ENCODE results near the gene PLAC8. TPM values are rescaled to one million over a fixed set of nuclear protein-coding genes. Genes with fewer than 3 reads are reported as not detected.

Gene PLAC8
- total RNA-seq, 1 donor: 0.72 TPM

DNA sequence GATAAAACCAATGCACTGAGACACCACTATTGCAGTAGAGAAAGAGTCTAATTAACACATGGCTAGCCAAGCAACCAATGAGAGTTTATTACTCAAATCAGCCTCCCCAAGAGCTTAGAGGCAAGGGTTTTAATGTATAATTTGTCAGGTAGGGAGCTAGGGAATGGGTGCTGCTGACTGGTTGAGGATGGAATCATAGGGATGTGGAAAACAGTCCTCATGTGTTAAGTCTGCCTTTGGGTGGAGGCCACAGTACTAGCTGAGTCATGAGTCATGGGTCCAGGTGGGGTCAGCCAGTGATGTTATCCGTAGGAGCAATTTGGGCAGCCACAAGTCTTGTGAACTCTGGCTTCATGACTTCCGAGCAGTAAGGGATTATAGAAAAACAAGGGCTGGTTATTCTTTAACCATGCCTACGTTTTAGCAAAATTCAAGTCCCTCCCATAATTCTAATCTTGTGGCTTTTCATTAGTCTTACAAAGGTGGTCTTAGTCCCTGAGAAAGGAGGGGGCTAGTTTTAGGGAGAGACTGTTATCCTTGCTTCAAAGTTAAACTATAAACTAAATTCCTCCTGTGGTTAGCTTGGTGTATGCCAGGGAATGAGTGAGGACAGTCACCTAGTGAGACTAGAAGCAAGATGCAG lies 25.1 kb upstream of the PLAC8 start:
- Histone ChIP-seq H3K79me2 (ENCODE audit: insufficient read depth, low read length) (no peaks in the 10 kb centered on the region), H3K36me3 (ENCODE audit: insufficient read depth, low read length) (no peaks in the 10 kb centered on the region), H3K27me3 (ENCODE audit: insufficient read depth, low read length) (no peaks in the 10 kb centered on the region), H3K4me3 (ENCODE audit: insufficient read depth, low read length) (no peak overlapping the region), H3K9me3 (ENCODE audit: low read depth, low read length) (peaks cover 3% of the 10 kb centered on the region), H3K4me1 (ENCODE audit: insufficient read depth, low read length) (no peaks in the 10 kb centered on the region), H2AFZ (ENCODE audit: low read length) (no peak overlapping the region), H3K4me2 (ENCODE audit: insufficient read depth, low read length) (no peak overlapping the region), H3K27ac (ENCODE audit: low read depth, low read length) (no peak overlapping the region), H4K20me1 (ENCODE audit: insufficient read depth, low read length) (no peaks in the 10 kb centered on the region)
- TF ChIP-seq, protein P1, sequence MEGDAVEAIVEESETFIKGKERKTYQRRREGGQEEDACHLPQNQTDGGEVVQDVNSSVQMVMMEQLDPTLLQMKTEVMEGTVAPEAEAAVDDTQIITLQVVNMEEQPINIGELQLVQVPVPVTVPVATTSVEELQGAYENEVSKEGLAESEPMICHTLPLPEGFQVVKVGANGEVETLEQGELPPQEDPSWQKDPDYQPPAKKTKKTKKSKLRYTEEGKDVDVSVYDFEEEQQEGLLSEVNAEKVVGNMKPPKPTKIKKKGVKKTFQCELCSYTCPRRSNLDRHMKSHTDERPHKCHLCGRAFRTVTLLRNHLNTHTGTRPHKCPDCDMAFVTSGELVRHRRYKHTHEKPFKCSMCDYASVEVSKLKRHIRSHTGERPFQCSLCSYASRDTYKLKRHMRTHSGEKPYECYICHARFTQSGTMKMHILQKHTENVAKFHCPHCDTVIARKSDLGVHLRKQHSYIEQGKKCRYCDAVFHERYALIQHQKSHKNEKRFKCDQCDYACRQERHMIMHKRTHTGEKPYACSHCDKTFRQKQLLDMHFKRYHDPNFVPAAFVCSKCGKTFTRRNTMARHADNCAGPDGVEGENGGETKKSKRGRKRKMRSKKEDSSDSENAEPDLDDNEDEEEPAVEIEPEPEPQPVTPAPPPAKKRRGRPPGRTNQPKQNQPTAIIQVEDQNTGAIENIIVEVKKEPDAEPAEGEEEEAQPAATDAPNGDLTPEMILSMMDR (IDR thresholded peaks at IDR 0.05; ENCODE audit: extremely low read depth, low read depth, low read length): no peak
- DNase-seq (ENCODE audit: insufficient read length, low spot score, missing footprints): no peak

DNA sequence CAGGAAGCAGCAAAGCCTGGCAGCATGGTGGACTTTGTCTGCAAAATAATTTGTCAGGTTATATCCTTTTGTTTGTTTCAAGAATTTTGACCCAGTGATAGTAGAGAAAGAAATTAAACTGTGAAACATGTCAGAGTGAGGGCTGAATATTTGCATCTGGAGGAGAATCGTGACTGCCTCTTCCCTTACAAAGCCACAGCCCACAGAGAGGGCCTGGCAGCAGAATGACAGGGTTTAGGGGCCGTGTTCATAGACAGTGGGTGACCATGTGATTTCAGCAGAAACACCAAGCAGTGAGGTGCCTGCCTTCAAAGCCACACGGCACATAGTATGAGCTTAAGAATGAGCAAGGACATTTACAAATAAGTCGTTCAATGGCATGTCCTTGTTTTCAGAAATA lies 24.4 kb upstream of the PLAC8 start:
- H3K36me3 ChIP-seq (ENCODE audit: insufficient read depth, low read length): no peaks in the 10 kb centered on the region
- no peaks in the 10 kb centered on the region for H3K4me1 ChIP-seq (ENCODE audit: insufficient read depth, low read length)
- H2AFZ ChIP-seq (ENCODE audit: low read length): no peak overlapping the region
- H3K4me3 ChIP-seq (ENCODE audit: insufficient read depth, low read length): no peak overlapping the region
- no peak overlapping the region for H3K4me2 ChIP-seq (ENCODE audit: insufficient read depth, low read length)
- no peaks in the 10 kb centered on the region for H3K27me3 ChIP-seq (ENCODE audit: insufficient read depth, low read length)
- H3K27ac ChIP-seq (ENCODE audit: low read depth, low read length): no peak overlapping the region
- no peaks in the 10 kb centered on the region for H3K79me2 ChIP-seq (ENCODE audit: insufficient read depth, low read length)
- H3K9me3 ChIP-seq (ENCODE audit: low read depth, low read length): peaks cover 3% of the 10 kb centered on the region
- no peak for DNase-seq (ENCODE audit: insufficient read length, low spot score, missing footprints)
- TF ChIP-seq, protein P1 (IDR thresholded peaks at IDR 0.05; ENCODE audit: extremely low read depth, low read depth, low read length): no peak
- H4K20me1 ChIP-seq (ENCODE audit: insufficient read depth, low read length): no peaks in the 10 kb centered on the region

DNA sequence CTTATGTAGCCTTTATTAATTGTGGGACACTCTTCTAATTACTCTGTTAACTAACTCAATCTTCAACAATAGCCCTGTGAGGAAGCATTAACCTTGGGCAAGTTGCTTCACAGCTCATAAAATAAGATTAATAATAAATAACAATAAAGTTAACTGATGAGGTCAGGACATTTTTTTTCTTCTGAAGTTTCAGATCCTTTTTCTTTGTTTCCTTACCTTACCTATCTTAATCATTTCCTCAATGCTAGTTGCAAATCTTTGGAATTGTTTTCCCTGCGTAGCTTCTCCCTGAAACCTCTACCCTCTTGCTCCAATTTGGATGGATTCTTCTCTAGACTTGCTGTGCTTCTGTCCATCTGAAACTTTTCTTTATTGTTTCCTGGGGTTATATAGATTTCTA lies 17.5 kb upstream of the PLAC8 start:
- H3K27me3 ChIP-seq (ENCODE audit: insufficient read depth, low read length): no peaks in the 10 kb centered on the region
- H3K4me3 ChIP-seq (ENCODE audit: insufficient read depth, low read length): no peak overlapping the region
- no peaks in the 10 kb centered on the region for H4K20me1 ChIP-seq (ENCODE audit: insufficient read depth, low read length)
- no peak overlapping the region for H3K27ac ChIP-seq (ENCODE audit: low read depth, low read length)
- H3K79me2 ChIP-seq (ENCODE audit: insufficient read depth, low read length): no peaks in the 10 kb centered on the region
- H3K9me3 ChIP-seq (ENCODE audit: low read depth, low read length): no peaks in the 10 kb centered on the region
- no peaks in the 10 kb centered on the region for H3K4me1 ChIP-seq (ENCODE audit: insufficient read depth, low read length)
- H2AFZ ChIP-seq (ENCODE audit: low read length): no peak overlapping the region
- TF ChIP-seq, protein P1 (IDR thresholded peaks at IDR 0.05; ENCODE audit: extremely low read depth, low read depth, low read length): no peak
- no peaks in the 10 kb centered on the region for H3K36me3 ChIP-seq (ENCODE audit: insufficient read depth, low read length)
- H3K4me2 ChIP-seq (ENCODE audit: insufficient read depth, low read length): no peak overlapping the region
- no peak for DNase-seq (ENCODE audit: insufficient read length, low spot score, missing footprints)

DNA sequence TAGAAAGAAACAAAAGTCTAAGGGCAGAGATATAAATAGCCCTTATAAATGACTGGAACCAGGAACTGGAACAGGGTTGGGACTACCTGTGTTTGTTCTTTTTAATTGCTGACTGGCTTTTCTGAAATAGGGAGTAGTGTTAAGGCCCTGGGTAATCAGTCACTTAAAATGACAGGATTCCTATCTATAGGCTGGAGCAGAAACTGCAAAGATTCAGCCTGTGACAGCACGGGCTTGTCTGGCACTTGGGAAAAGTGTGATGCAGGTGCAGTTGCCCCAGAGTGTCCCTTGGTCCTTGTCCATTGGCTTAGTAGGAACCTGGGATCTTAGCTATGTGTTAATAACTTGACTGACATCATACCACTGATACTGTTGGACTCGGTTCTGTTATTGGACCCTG lies 14.7 kb upstream of the PLAC8 start:
- no peaks in the 10 kb centered on the region for H4K20me1 ChIP-seq (ENCODE audit: insufficient read depth, low read length)
- no peaks in the 10 kb centered on the region for H3K27me3 ChIP-seq (ENCODE audit: insufficient read depth, low read length)
- H3K27ac ChIP-seq (ENCODE audit: low read depth, low read length): no peak overlapping the region
- DNase-seq (ENCODE audit: insufficient read length, low spot score, missing footprints): no peak
- TF ChIP-seq, protein P1 (IDR thresholded peaks at IDR 0.05; ENCODE audit: extremely low read depth, low read depth, low read length): no peak
- H3K9me3 ChIP-seq (ENCODE audit: low read depth, low read length): no peaks in the 10 kb centered on the region
- no peaks in the 10 kb centered on the region for H3K36me3 ChIP-seq (ENCODE audit: insufficient read depth, low read length)
- no peak overlapping the region for H3K4me2 ChIP-seq (ENCODE audit: insufficient read depth, low read length)
- H3K79me2 ChIP-seq (ENCODE audit: insufficient read depth, low read length): no peaks in the 10 kb centered on the region
- no peaks in the 10 kb centered on the region for H3K4me1 ChIP-seq (ENCODE audit: insufficient read depth, low read length)
- H3K4me3 ChIP-seq (ENCODE audit: insufficient read depth, low read length): no peak overlapping the region
- H2AFZ ChIP-seq (ENCODE audit: low read length): no peak overlapping the region

All from osteoblast (primary cell).